Measurements from ENCODE around the gene GRAMD1B. TPM values are rescaled to one million over a fixed set of nuclear protein-coding genes. Genes with fewer than 3 reads are reported as not detected.

The GRAMD1B gene
- total RNA-seq, 1 donor from 2014 or later = 15.0 TPM

GRCh38 chr11:123526027-123526805, 96.1 kb downstream of the GRAMD1B start:
- H3K27ac Mint-ChIP-seq = no peak overlapping the region
- CTCF ChIA-PET = interaction anchor here (0.9 to 1.3 kb wide), 2 partner anchors 11 to 28 kb away, joined by 3 read pairs; no protein-coding TSS in a partner anchor
- no peak for ATAC-seq (ENCODE audit: low read depth)

GRCh38 chr11:123526918-123527317, 96.8 kb downstream of the GRAMD1B start:
- H3K27me3 Mint-ChIP-seq = no peaks in the 10 kb centered on the region
- ChIA-PET CTCF (interaction anchor here (0.9 to 1.3 kb wide), 3 partner anchors 10 to 28 kb away, joined by 3 read pairs; no protein-coding TSS in a partner anchor), POLR2A (no interaction called here)
- H3K9me3 Mint-ChIP-seq = no peaks in the 10 kb centered on the region
- no peaks in the 10 kb centered on the region for H3K36me3 Mint-ChIP-seq (ENCODE audit: low read depth)
- no peak overlapping the region for H3K27ac Mint-ChIP-seq
- no peak overlapping the region for H3K4me3 Mint-ChIP-seq
- ATAC-seq (ENCODE audit: low read depth) (no peak), DNase-seq (no peak)
- H3K4me1 Mint-ChIP-seq = peaks cover 2% of the 10 kb centered on the region
- TF ChIP-seq CTCF (IDR thresholded peaks at IDR 0.05) = no peak
- intact Hi-C loops (cut with micrococcal nuclease) = no loop called here

More at GRCh38 chr11:123526027-123526805, 96.1 kb downstream of the GRAMD1B start:
- intact Hi-C loops (cut with micrococcal nuclease) = no loop called here
- Mint-ChIP-seq H3K4me3 (no peak overlapping the region), H3K4me1 (peaks cover 2% of the 10 kb centered on the region), H3K27me3 (no peaks in the 10 kb centered on the region), H3K36me3 (ENCODE audit: low read depth) (no peaks in the 10 kb centered on the region), H3K9me3 (peaks cover 4% of the 10 kb centered on the region)
- POLR2A ChIA-PET = no interaction called here
- no peak for TF ChIP-seq CTCF (IDR thresholded peaks at IDR 0.05)
- no peak for DNase-seq

GRCh38 chr11:123527526-123527925, 97.5 kb downstream of the GRAMD1B start:
- CTCF ChIA-PET = interaction anchor here (1.2 kb wide), 1 partner anchor 10 kb away, joined by 3 read pairs; no protein-coding TSS in a partner anchor
- no peaks in the 10 kb centered on the region for H3K27me3 Mint-ChIP-seq
- intact Hi-C loops (cut with micrococcal nuclease) = no loop called here
- no peak for DNase-seq
- peaks cover 2% of the 10 kb centered on the region for H3K4me1 Mint-ChIP-seq
- POLR2A ChIA-PET = no interaction called here
- no peaks in the 10 kb centered on the region for H3K9me3 Mint-ChIP-seq
- H3K4me3 Mint-ChIP-seq = no peak overlapping the region
- H3K36me3 Mint-ChIP-seq (ENCODE audit: low read depth) = no peaks in the 10 kb centered on the region
- TF ChIP-seq CTCF (IDR thresholded peaks at IDR 0.05) = no peak
- no peak for ATAC-seq (ENCODE audit: low read depth)
- no peak overlapping the region for H3K27ac Mint-ChIP-seq

GRCh38 chr11:123527947-123528346, 97.9 kb downstream of the GRAMD1B start:
- Mint-ChIP-seq H3K27ac (no peak overlapping the region), H3K27me3 (no peaks in the 10 kb centered on the region), H3K36me3 (ENCODE audit: low read depth) (no peaks in the 10 kb centered on the region), H3K4me3 (no peak overlapping the region), H3K9me3 (no peaks in the 10 kb centered on the region), H3K4me1 (no peaks in the 10 kb centered on the region)
- ChIA-PET CTCF (interaction anchor here (1.2 kb wide), 1 partner anchor 11 kb away, joined by 3 read pairs; no protein-coding TSS in a partner anchor), POLR2A (no interaction called here)
- DNase-seq (no peak), ATAC-seq (ENCODE audit: low read depth) (no peak)
- intact Hi-C loops (cut with micrococcal nuclease) = no loop called here
- TF ChIP-seq CTCF (IDR thresholded peaks at IDR 0.05) = no peak

GRCh38 chr11:123531325-123531724, 101.3 kb downstream of the GRAMD1B start:
- ChIA-PET CTCF (no interaction called here), POLR2A (no interaction called here)
- no peak overlapping the region for H3K4me3 Mint-ChIP-seq
- no peak for TF ChIP-seq CTCF (IDR thresholded peaks at IDR 0.05)
- intact Hi-C loops (cut with micrococcal nuclease) = no loop called here
- ATAC-seq (ENCODE audit: low read depth) (no peak), DNase-seq (no peak)
- H3K27ac Mint-ChIP-seq = no peak overlapping the region
- H3K4me1 Mint-ChIP-seq = no peaks in the 10 kb centered on the region
- H3K36me3 Mint-ChIP-seq (ENCODE audit: low read depth) = no peaks in the 10 kb centered on the region
- no peaks in the 10 kb centered on the region for H3K9me3 Mint-ChIP-seq
- H3K27me3 Mint-ChIP-seq = no peaks in the 10 kb centered on the region

Measured in activated B cell treated with CpG ODN at 0.5 μM for 24 hours (primary cell).